ENCODE measurements around the gene TRIM15. TPM values are rescaled to one million over a fixed set of nuclear protein-coding genes. Genes with fewer than 3 reads are reported as not detected.

TRIM15 gene
- total and polyA plus RNA-seq, 2 donors (not counting 3 experiments of a cell fraction or from before 2014, with no cell fraction given): not detected

- FAIRE-seq (no peak), DNase-seq (ENCODE audit: low read depth, low spot score) (no peak)
- Histone ChIP-seq H3K27ac (ENCODE audit: insufficient read depth, low read depth, low read length) (no peak overlapping the region), H3K27me3 (ENCODE audit: control insufficient read depth in 2 of 2, insufficient read depth in 2 of 2, low read length in 2 of 2) (peaks cover 0 to 5% of the 10 kb centered on the region in 2 experiments), H3K9me3 (replicated peaks; ENCODE audit: control insufficient read depth, insufficient read depth, low read length) (no peaks in the 10 kb centered on the region), H2AFZ (ENCODE audit: low read depth, low read length) (no peak overlapping the region), H4K20me1 (replicated peaks; ENCODE audit: control insufficient read depth, extremely low read depth, insufficient read depth, low read length) (no peaks in the 10 kb centered on the region), H3K4me2 (ENCODE audit: insufficient read depth, low read length) (no peak overlapping the region), H3K4me1 (ENCODE audit: control insufficient read depth, extremely low read depth, insufficient read depth, low read length) (peaks cover 8% of the 10 kb centered on the region), H3K4me3 (replicated peaks in 1 of 3; ENCODE audit: insufficient read depth in 1 of 3, low read depth in 1 of 3, low read length in 3 of 3) (no peak overlapping the region), H3K79me2 (ENCODE audit: control insufficient read depth, insufficient read depth, low read length) (no peaks in the 10 kb centered on the region), H3K9me1 (replicated peaks; ENCODE audit: control insufficient read depth, extremely low read depth, insufficient read depth, low read length) (no peaks in the 10 kb centered on the region), H3K9ac (replicated peaks; ENCODE audit: extremely low read depth, insufficient read depth, low read length) (no peak overlapping the region), H3K36me3 (ENCODE audit: control insufficient read depth in 2 of 2, extremely low read depth in 1 of 2, insufficient read depth in 2 of 2, low read length in 2 of 2) (no peaks in the 10 kb centered on the region)
- CTCF ChIA-PET: no interaction called here
- intact Hi-C loops (cut with micrococcal nuclease): no loop called here
- TF ChIP-seq POLR2AphosphoS5 (IDR thresholded peaks at IDR 0.05; ENCODE audit: insufficient read depth, low read depth, low read length) (no peak), JUN (IDR thresholded peaks at IDR 0.05; ENCODE audit: borderline replicate concordance, insufficient read depth, insufficient read length, low read depth) (no peak), POLR2A (IDR thresholded peaks at IDR 0.05; ENCODE audit: low read depth, low read length) (no peak)
- dilution Hi-C loops (cut with MboI; ENCODE audit: extremely low pct_ligation_motif_present, low sequenced_read_pairs): no loop called here
- POLR2A ChIA-PET: no interaction called here
- BruUV-seq (replicated peaks): no TSS peak
Measured at GRCh38 chr6:30160008-30160784, 3.1 kb upstream of the TRIM15 start.

DNA sequence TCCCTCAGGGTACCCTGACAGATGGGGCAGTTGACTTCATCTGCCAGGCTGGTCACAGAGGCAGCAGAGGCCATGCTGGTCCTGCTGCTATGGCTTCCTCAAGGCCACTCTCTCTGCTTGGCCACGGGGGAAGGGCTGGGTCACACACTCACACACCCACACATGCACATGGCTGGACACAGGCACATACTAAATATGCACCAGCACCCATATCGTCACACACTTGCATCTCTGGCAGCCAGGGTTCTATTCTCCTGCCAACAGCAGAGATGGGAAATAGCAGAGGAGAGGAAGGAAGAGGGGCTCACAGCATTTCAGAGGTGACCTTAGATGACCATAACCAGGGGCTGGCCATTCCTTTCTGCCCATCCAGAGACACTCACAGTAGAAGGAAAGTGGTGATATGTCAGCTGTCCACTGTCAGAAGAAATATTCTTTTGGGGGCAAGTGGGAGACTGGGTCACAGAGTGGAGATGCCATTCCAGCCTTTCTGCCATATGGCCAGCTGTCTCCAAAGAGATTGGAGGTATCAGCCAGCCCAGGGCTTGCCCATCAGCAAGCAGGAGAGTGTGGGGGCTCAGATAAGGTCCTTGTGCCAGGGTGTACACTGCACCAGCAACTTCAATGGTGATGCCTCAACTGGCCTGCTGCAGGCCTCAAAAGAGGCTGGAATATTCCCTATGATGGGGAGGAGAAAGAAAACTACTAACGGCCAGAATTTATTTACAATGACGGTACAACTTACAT lies 2.4 kb upstream of the TRIM15 start, which contains the start of gene TRIM10:
Gene TRIM10, minus strand, starts transcription at position 427 of the 747 bp plus-strand sequence. Its CDS starts 353 bp downstream, at position 74.
- Histone ChIP-seq H3K79me2 (ENCODE audit: control insufficient read depth, insufficient read depth, low read length) (no peaks in the 10 kb centered on the region), H3K9ac (replicated peaks; ENCODE audit: extremely low read depth, insufficient read depth, low read length) (no peak within 1 kb of the TSS), H2AFZ (ENCODE audit: low read depth, low read length) (no peak within 1 kb of the TSS), H3K27ac (ENCODE audit: insufficient read depth, low read depth, low read length) (no peak within 1 kb of the TSS), H3K27me3 (ENCODE audit: control insufficient read depth in 2 of 2, insufficient read depth in 2 of 2, low read length in 2 of 2) (peaks cover 0 to 5% of the 10 kb centered on the region in 2 experiments), H3K9me1 (replicated peaks; ENCODE audit: control insufficient read depth, extremely low read depth, insufficient read depth, low read length) (no peaks in the 10 kb centered on the region), H3K4me1 (ENCODE audit: control insufficient read depth, extremely low read depth, insufficient read depth, low read length) (peaks cover 6% of the 10 kb centered on the region), H3K4me2 (ENCODE audit: insufficient read depth, low read length) (no peak within 1 kb of the TSS), H3K36me3 (ENCODE audit: control insufficient read depth in 2 of 2, extremely low read depth in 1 of 2, insufficient read depth in 2 of 2, low read length in 2 of 2) (no peaks in the 10 kb centered on the region), H3K4me3 (replicated peaks in 1 of 3; ENCODE audit: insufficient read depth in 1 of 3, low read depth in 1 of 3, low read length in 3 of 3) (no peak within 1 kb of the TSS), H3K9me3 (replicated peaks; ENCODE audit: control insufficient read depth, insufficient read depth, low read length) (no peaks in the 10 kb centered on the region), H4K20me1 (replicated peaks; ENCODE audit: control insufficient read depth, extremely low read depth, insufficient read depth, low read length) (no peaks in the 10 kb centered on the region)
- POLR2A ChIA-PET: no interaction called here
- no TSS peak for BruUV-seq (replicated peaks)
- TF ChIP-seq MYC (IDR thresholded peaks at IDR 0.05; ENCODE audit: low read depth, low read length) (no peak), POLR2AphosphoS5 (IDR thresholded peaks at IDR 0.05; ENCODE audit: insufficient read depth, low read depth, low read length) (no peak), FOS (IDR thresholded peaks at IDR 0.05; ENCODE audit: borderline replicate concordance, insufficient read depth, low read length) (no peak), POLR2A (IDR thresholded peaks at IDR 0.05; ENCODE audit: low read depth, low read length) (no peak), MAX (IDR thresholded peaks at IDR 0.05; ENCODE audit: insufficient read depth, insufficient read length) (no peak), EZH2 (IDR thresholded peaks at IDR 0.05; ENCODE audit: borderline replicate concordance, low read depth, low read length, severe bottlenecking) (no peak)
- DNase-seq (ENCODE audit: low read depth, low spot score) (no peak), FAIRE-seq (no peak)
- CTCF ChIA-PET: no interaction called here
- dilution Hi-C loops (cut with MboI; ENCODE audit: extremely low pct_ligation_motif_present, low sequenced_read_pairs): no loop called here
- intact Hi-C loops (cut with micrococcal nuclease): no loop called here

Measured in endothelial cell of umbilical vein (primary cell).